H9 (cell line): ENCODE results near the gene ZNF883. TPM values are rescaled to one million over a fixed set of nuclear protein-coding genes. Genes with fewer than 3 reads are reported as not detected.

Experiments
- DNase-seq: peaks from one replicate; pipeline ENCODE4 v3.0.0-alpha.2; 2017
- H2AFZ ChIP-seq: one replicate; pipeline ENCODE4 v1.6.1; 2013; ENCODE audit warnings: mild to moderate bottlenecking, low read length, control low read depth, moderate library complexity
- H2AK5ac ChIP-seq: 2 replicates; pipeline ENCODE4 v1.6.1; 2013; ENCODE audit warnings: low read length, control low read depth, mixed read lengths; ENCODE audit not compliant: insufficient read length
- H2BK120ac ChIP-seq: one replicate; pipeline ENCODE4 v1.6.1; 2013; ENCODE audit warnings: low read depth, mild to moderate bottlenecking, low read length, control low read depth, inconsistent platforms; ENCODE audit not compliant: poor library complexity, severe bottlenecking
- H2BK12ac ChIP-seq: 2 replicates; pipeline ENCODE4 v1.6.1; 2013; ENCODE audit warnings: low read length, control low read depth, mixed read lengths, low read depth; ENCODE audit not compliant: insufficient read length
- H2BK15ac ChIP-seq: 2 replicates; pipeline ENCODE4 v1.6.1; 2013; ENCODE audit warnings: low read depth, low read length, control low read depth
- H2BK20ac ChIP-seq: one replicate; pipeline ENCODE4 v1.6.1; 2013; ENCODE audit warnings: low read depth, mild to moderate bottlenecking, low read length, control low read depth, inconsistent platforms; ENCODE audit not compliant: poor library complexity, severe bottlenecking
- H2BK5ac ChIP-seq: 2 replicates; pipeline ENCODE4 v1.6.1; 2013; ENCODE audit warnings: low read length, control low read depth, mixed read lengths; ENCODE audit not compliant: insufficient read length
- H3K14ac ChIP-seq: 2 replicates; pipeline ENCODE4 v1.6.1; 2013; ENCODE audit warnings: low read length, control low read depth; ENCODE audit not compliant: insufficient read depth
- H3K18ac ChIP-seq: 2 replicates; pipeline ENCODE4 v1.6.1; 2013; ENCODE audit warnings: low read depth, mild to moderate bottlenecking, mixed read lengths, low read length, control low read depth; ENCODE audit not compliant: insufficient read length
- H3K23ac ChIP-seq: 2 replicates; pipeline ENCODE4 v1.6.1; 2013; ENCODE audit warnings: low read length, control low read depth, mixed read lengths, low read depth; ENCODE audit not compliant: insufficient read length
- H3K23me2 ChIP-seq: 2 replicates; pipeline ENCODE4 v1.6.1; 2013; ENCODE audit warnings: low read depth, mild to moderate bottlenecking, mixed read lengths, low read length, control low read depth; ENCODE audit not compliant: insufficient read length, poor library complexity, severe bottlenecking
- H3K27ac ChIP-seq: 2 replicates; pipeline ENCODE4 v1.5.1; 2013; ENCODE audit warnings: low read length, control low read depth, mixed read lengths, low read depth; ENCODE audit not compliant: insufficient read length
- H3K27me3 ChIP-seq: 2 replicates; pipeline ENCODE4 v1.6.1; 2013; ENCODE audit warnings: low read length, control low read depth, inconsistent platforms; ENCODE audit not compliant: insufficient read depth
- H3K4ac ChIP-seq: 2 replicates; pipeline ENCODE4 v1.6.1; 2013; ENCODE audit warnings: low read depth, mild to moderate bottlenecking, control low read depth, inconsistent platforms, low read length, moderate library complexity
- H3K4me1 ChIP-seq: 2 replicates; pipeline ENCODE4 v1.6.1; 2013; ENCODE audit warnings: low read length, control low read depth, inconsistent platforms; ENCODE audit not compliant: insufficient read depth
- H3K4me2 ChIP-seq: 2 replicates; pipeline ENCODE4 v1.6.1; 2013; ENCODE audit warnings: low read length, control low read depth, mixed read lengths; ENCODE audit not compliant: insufficient read length, insufficient read depth
- H3K56ac ChIP-seq: 2 replicates; pipeline ENCODE4 v1.6.1; 2013; ENCODE audit warnings: low read depth, mild to moderate bottlenecking, mixed read lengths, low read length, control low read depth; ENCODE audit not compliant: insufficient read length
- H3K79me1 ChIP-seq: 2 replicates; pipeline ENCODE4 v1.6.1; 2013; ENCODE audit warnings: low read depth, mild to moderate bottlenecking, moderate library complexity, low read length, control low read depth, inconsistent platforms; ENCODE audit not compliant: insufficient read depth, poor library complexity, severe bottlenecking
- H3K79me2 ChIP-seq: 2 replicates; pipeline ENCODE4 v1.6.1; 2013; ENCODE audit warnings: low read length, control low read depth, inconsistent platforms; ENCODE audit not compliant: insufficient read depth
- H3K9ac ChIP-seq: 2 replicates; pipeline ENCODE4 v1.6.1; 2013; ENCODE audit warnings: low read length, control low read depth, mixed read lengths; ENCODE audit not compliant: insufficient read length; ENCODE audit errors: extremely low read depth
- H3K9me3 ChIP-seq: one replicate; pipeline ENCODE4 v1.6.1; 2013; ENCODE audit warnings: low read depth, low read length, inconsistent platforms; ENCODE audit not compliant: control insufficient read depth
- H3T11ph ChIP-seq: one replicate; pipeline ENCODE4 v1.6.1; 2013; ENCODE audit warnings: mild to moderate bottlenecking, low read length, control low read depth, inconsistent platforms
- H4K20me1 ChIP-seq: one replicate; pipeline ENCODE4 v1.6.1; 2013; ENCODE audit not compliant: control insufficient read depth, insufficient read length, insufficient read depth
- H4K5ac ChIP-seq: 2 replicates; pipeline ENCODE4 v1.6.1; 2013; ENCODE audit warnings: low read depth, mild to moderate bottlenecking, mixed read lengths, low read length, control low read depth; ENCODE audit not compliant: insufficient read length
- H4K8ac ChIP-seq: replicated peaks from 2 replicates; pipeline ENCODE4 v1.6.1; 2013; ENCODE audit warnings: low read length, control low read depth, mixed read lengths, low read depth; ENCODE audit not compliant: insufficient read length
- H4K91ac ChIP-seq: 2 replicates; pipeline ENCODE4 v1.6.1; 2013; ENCODE audit warnings: low read depth, mild to moderate bottlenecking, moderate library complexity, mixed read lengths, low read length, control low read depth; ENCODE audit not compliant: insufficient read length
- H3K27ac Mint-ChIP-seq, 3 experiments: 2 replicates in 2 of 3; 3 replicates in 1 of 3; pipeline ENCODE4 v1.8.0; 2020 to 2021; ENCODE audit warnings: mixed read lengths in 3 of 3, mild to moderate bottlenecking in 1 of 3, moderate library complexity in 1 of 3
- H3K27me3 Mint-ChIP-seq: 2 replicates; pipeline ENCODE4 v1.8.0; 2021; ENCODE audit warnings: low read depth, mild to moderate bottlenecking, moderate library complexity, mixed read lengths
- H3K36me3 Mint-ChIP-seq, 3 experiments: 2 replicates in 2 of 3; 3 replicates in 1 of 3; pipeline ENCODE4 v1.8.0; 2020 to 2021; ENCODE audit warnings: low read depth in 3 of 3, mixed read lengths in 3 of 3; ENCODE audit not compliant: insufficient read depth in 1 of 3
- H3K4me1 Mint-ChIP-seq, 2 experiments: 2 replicates each; pipeline ENCODE4 v1.8.0; 2020; ENCODE audit warnings: mixed read lengths in 2 of 2
- H3K4me3 Mint-ChIP-seq, 2 experiments: 2 replicates in 1 of 2; 3 replicates in 1 of 2; pipeline ENCODE4 v1.8.0; 2020 to 2021; ENCODE audit warnings: mild to moderate bottlenecking in 2 of 2, mixed read lengths in 2 of 2, moderate library complexity in 1 of 2
- H3K9me3 Mint-ChIP-seq, 2 experiments: 2 replicates in 1 of 2; 3 replicates in 1 of 2; pipeline ENCODE4 v1.8.0; 2020; ENCODE audit warnings: mild to moderate bottlenecking in 2 of 2, mixed read lengths in 2 of 2, moderate library complexity in 1 of 2
- CTCF ChIP-seq: fragments of 200-600 bp; sonication (generic); conservative IDR thresholded peaks from 3 replicates; pipeline ENCODE4 v1.8.0; 2021; ENCODE audit warnings: antibody characterized with exemption, mild to moderate bottlenecking
- WGBS: extraction: QIAGEN DNeasy Blood & Tissue Kit; methylation state at CpG from one replicate; pipeline ENCODE4 v1.1.7; 2013; ENCODE audit warnings: missing lambda C conversion rate, low lambda C conversion rate, mixed read lengths; ENCODE audit not compliant: insufficient read length; ENCODE audit errors: extremely low coverage; 5-methylcytosine and 5-hydroxymethylcytosine counted together
- total RNA-seq: library from RNA; stranded (reverse); gene quantifications from 2 replicates; pipeline ENCODE4 v1.2.1, GENCODE V29; 2021

Gene ZNF883
- total RNA-seq, 1 experiment from 2014 or later, result 13.2 TPM

DNA sequence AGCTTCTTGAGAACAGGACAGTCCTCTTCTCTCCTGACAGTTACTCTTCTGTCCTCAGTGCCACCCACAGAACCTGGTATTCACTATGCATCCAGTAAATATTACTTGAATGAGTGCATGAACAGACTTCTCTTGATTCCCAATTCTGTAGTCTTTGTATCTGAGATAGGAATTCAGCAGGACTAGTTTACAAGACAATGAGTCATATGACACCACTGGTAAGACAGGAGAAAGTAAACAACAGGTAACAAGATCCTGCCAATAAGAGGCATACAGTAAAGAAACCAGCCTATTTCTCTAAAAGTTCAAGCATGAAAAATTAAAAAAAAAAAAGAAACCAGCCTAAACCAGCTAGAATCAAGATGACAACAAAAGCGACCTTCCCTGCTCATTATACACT, 6.2 kb downstream of the ZNF883 start:
- peak overlapping the region in 2 of 3 experiments; percentile 17 to 51; a peak in 3 of 7 replicates for H3K27ac Mint-ChIP-seq
- H2AK5ac ChIP-seq, result no peak overlapping the region

More for the DNA sequence above, 6.2 kb downstream of the ZNF883 start:
- no peak overlapping the region for H2BK5ac ChIP-seq
- Mint-ChIP-seq H3K36me3 (peaks cover 42 to 67% (median 56%) of the 10 kb centered on the region in 3 experiments), H3K9me3 (peaks cover 71 to 76% of the 10 kb centered on the region in 2 experiments), H3K4me3 (no peak overlapping the region; a peak in 1 of 5 replicates), H3K27me3 (no peaks in the 10 kb centered on the region; the same call in 1 of the 2 replicates), H3K4me1 (peaks cover 10 to 11% of the 10 kb centered on the region in 2 experiments)
- no peak overlapping the region for H2BK20ac ChIP-seq
- no peak overlapping the region for H4K5ac ChIP-seq
- 0 out of 2 replicates have a peak, but pooled peaks cover 3% of the 10 kb centered on the region for H3K4me1 ChIP-seq
- peaks cover 27% of the 10 kb centered on the region for H3K9me3 ChIP-seq
- H2BK120ac ChIP-seq, result no peak overlapping the region
- no peaks in the 10 kb centered on the region for H3K23me2 ChIP-seq
- no peak overlapping the region for H2AFZ ChIP-seq
- H2BK12ac ChIP-seq, result no peak overlapping the region
- no peak overlapping the region for H3K4me2 ChIP-seq
- no peak overlapping the region for H4K8ac ChIP-seq
- H3K79me2 ChIP-seq, result no peaks in the 10 kb centered on the region
- H4K20me1 ChIP-seq, result no peaks in the 10 kb centered on the region
- no peaks in the 10 kb centered on the region for H3K27me3 ChIP-seq
- H3K18ac ChIP-seq, result no peak overlapping the region
- no peak overlapping the region for H3K4ac ChIP-seq
- H3T11ph ChIP-seq, result no peak overlapping the region
- H3K23ac ChIP-seq, result no peak overlapping the region
- H3K79me1 ChIP-seq, result no peaks in the 10 kb centered on the region
- no peak for TF ChIP-seq CTCF
- DNase-seq, result no peak
- no peak overlapping the region for H4K91ac ChIP-seq
- no peak overlapping the region for H3K56ac ChIP-seq
- H3K27ac ChIP-seq, result no peak overlapping the region
- no CpG with 5 or more reads among the region's 1 CpG for WGBS
- H3K14ac ChIP-seq, result no peak overlapping the region
- H2BK15ac ChIP-seq, result no peak overlapping the region
- H3K9ac ChIP-seq, result no peak overlapping the region
